Measurements from ENCODE around the gene PRPSAP2.

DNA sequence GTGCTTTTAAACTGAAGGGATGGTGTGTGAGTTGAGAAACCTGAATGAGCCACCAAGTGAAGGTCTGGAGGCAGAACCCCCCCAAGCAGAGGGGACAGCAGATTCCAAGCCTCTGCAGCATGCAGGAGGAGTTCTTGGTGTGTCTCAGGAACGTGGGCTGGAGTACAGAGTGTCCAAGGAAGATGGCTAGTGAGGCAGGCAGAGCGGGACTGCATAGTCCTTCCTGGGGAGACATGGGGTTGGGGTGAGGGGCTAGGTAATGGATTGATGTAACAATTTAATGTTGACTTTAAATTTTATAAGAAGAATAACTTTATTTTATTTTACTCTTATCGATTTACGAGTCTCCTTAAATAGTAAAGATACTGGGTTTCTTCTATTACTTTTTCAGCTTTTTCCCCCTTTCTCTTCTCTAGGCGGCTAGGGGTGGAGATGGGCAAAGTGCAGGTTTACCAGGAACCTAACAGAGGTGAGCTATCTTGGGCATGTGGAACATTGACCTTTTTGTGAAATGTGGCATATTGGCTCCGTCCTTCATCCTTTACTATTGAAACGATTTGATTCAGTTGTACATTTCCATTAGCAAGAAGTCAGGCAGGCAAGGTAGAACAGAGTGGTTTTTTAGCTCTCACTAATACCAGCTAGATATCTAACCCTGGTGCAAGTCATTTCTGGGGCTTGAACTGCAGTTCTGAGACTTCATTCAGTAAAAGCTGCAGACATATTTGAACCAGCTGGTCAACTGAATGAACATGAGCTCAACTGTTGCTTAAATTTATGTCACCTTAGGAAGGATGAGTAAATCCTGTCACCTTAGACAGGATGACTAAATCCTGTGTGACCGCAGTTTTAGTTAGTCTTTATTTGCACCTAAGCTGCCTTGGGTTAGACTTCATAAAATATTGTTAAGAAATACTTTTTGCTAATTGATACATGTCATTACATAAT, 9.2 kb downstream of the PRPSAP2 start:
- TF ChIP-seq, protein P1, sequence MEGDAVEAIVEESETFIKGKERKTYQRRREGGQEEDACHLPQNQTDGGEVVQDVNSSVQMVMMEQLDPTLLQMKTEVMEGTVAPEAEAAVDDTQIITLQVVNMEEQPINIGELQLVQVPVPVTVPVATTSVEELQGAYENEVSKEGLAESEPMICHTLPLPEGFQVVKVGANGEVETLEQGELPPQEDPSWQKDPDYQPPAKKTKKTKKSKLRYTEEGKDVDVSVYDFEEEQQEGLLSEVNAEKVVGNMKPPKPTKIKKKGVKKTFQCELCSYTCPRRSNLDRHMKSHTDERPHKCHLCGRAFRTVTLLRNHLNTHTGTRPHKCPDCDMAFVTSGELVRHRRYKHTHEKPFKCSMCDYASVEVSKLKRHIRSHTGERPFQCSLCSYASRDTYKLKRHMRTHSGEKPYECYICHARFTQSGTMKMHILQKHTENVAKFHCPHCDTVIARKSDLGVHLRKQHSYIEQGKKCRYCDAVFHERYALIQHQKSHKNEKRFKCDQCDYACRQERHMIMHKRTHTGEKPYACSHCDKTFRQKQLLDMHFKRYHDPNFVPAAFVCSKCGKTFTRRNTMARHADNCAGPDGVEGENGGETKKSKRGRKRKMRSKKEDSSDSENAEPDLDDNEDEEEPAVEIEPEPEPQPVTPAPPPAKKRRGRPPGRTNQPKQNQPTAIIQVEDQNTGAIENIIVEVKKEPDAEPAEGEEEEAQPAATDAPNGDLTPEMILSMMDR (IDR thresholded peaks at IDR 0.05) = no peak
- TF ChIP-seq EZH2 (IDR thresholded peaks at IDR 0.05; ENCODE audit: borderline replicate concordance, insufficient read depth, low read depth, low read length, poor library complexity, severe bottlenecking) = no peak

All from B cell (primary cell).